Choroid plexus epithelial cell (primary cell): Measurements from ENCODE around the gene BCL3.

Experiments used
- DNase-seq: peaks from one replicate; pipeline ENCODE4 v3.0.0-alpha.2; 2010; ENCODE audit warnings: low read depth
- H3K4me3 ChIP-seq: 2 replicates; pipeline ENCODE4 v1.5.1; 2011; ENCODE audit warnings: low read depth, mild to moderate bottlenecking, control low read depth, low read length, moderate library complexity
- TF ChIP-seq, protein P1 (sequence below): conservative IDR thresholded peaks from 2 replicates; pipeline ENCODE4 v1.5.1; 2011; ENCODE audit warnings: low read depth, mild to moderate bottlenecking, control low read depth, inconsistent platforms, low read length, moderate library complexity

BCL3 gene

GRCh38 chr19:44742330-44743061 is 6.0 kb upstream of the BCL3 start:
- TF ChIP-seq, protein P1, sequence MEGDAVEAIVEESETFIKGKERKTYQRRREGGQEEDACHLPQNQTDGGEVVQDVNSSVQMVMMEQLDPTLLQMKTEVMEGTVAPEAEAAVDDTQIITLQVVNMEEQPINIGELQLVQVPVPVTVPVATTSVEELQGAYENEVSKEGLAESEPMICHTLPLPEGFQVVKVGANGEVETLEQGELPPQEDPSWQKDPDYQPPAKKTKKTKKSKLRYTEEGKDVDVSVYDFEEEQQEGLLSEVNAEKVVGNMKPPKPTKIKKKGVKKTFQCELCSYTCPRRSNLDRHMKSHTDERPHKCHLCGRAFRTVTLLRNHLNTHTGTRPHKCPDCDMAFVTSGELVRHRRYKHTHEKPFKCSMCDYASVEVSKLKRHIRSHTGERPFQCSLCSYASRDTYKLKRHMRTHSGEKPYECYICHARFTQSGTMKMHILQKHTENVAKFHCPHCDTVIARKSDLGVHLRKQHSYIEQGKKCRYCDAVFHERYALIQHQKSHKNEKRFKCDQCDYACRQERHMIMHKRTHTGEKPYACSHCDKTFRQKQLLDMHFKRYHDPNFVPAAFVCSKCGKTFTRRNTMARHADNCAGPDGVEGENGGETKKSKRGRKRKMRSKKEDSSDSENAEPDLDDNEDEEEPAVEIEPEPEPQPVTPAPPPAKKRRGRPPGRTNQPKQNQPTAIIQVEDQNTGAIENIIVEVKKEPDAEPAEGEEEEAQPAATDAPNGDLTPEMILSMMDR, result no peak
- H3K4me3 ChIP-seq, result no peak overlapping the region
- DNase-seq, result no peak

- no peak overlapping the region for H3K4me3 ChIP-seq
- TF ChIP-seq, protein P1, result no peak
- no peak for DNase-seq
Observed at GRCh38 chr19:44744871-44745332, 3.6 kb upstream of the BCL3 start.

- DNase-seq, result peak; percentile 73
- no peak overlapping the region for H3K4me3 ChIP-seq
- TF ChIP-seq, protein P1, result no peak
Observed at GRCh38 chr19:44745341-44745831, 3.1 kb upstream of the BCL3 start.

DNA sequence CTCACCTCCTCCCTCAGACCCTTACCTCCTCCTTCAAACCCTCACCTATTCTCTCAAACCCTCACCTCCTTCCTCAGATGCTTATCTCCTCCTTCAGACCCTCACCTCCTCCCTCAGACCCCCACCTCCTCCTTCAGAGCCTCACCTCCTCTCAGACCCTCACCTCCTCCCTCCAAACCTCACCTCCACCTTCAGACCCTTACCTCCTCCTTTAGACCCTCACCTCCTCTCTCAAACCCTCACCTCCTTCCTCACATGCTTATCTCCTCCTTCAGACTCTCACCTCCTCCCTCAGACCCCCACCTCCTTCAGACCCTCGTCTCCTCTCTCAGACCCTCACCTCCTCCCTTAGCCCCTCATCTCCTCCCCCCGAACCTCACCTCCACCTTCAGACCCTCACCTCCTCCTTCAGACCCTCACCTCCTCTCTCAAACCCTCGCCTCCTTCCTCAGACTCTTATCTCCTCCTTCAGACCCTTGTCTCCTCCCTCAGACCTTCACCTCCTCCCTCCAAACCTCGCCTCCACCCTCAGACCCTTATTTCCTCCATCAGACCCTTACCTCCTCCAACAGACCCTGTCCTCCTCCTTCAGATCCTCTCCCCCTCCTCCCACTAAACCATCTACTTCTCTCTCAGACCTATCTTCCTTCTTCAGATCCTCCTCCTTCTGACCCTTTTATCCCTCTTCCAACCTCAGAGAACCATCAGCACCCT is 2.5 kb upstream of the BCL3 start:
- TF ChIP-seq, protein P1, result no peak
- no peak overlapping the region for H3K4me3 ChIP-seq
- no peak for DNase-seq

GRCh38 chr19:44746616-44746945 is 1.9 kb upstream of the BCL3 start:
- DNase-seq, result no peak
- no peak overlapping the region for H3K4me3 ChIP-seq
- TF ChIP-seq, protein P1, result no peak

GRCh38 chr19:44746946-44747738 is 1.4 kb upstream of the BCL3 start:
- H3K4me3 ChIP-seq, result peak overlapping the region; percentile 70
- peak; percentile 94 for DNase-seq
- TF ChIP-seq, protein P1, result no peak
